Neural cell (in vitro differentiated cells): Measurements from ENCODE around the gene MAPRE3. TPM values are rescaled to one million over a fixed set of nuclear protein-coding genes. Genes with fewer than 3 reads are reported as not detected.

Experiments
- H2AFZ ChIP-seq: fragments of 200-600, 300-800 bp; sonication (generic), shearing (Covaris generic); 2 replicates; pipeline ENCODE4 v1.6.0; 2014; ENCODE audit warnings: low read depth, mild to moderate bottlenecking, antibody characterized with exemption, low read length, moderate library complexity
- H3F3A ChIP-seq: fragments of 200-600 bp; shearing (Covaris generic); 2 replicates; pipeline ENCODE4 v1.6.1; 2016; ENCODE audit warnings: mild to moderate bottlenecking, moderate library complexity, mixed read lengths, antibody characterized with exemption, low read length; ENCODE audit not compliant: insufficient read depth, poor library complexity, severe bottlenecking
- H3K27ac ChIP-seq: fragments of 200-600, 300-800 bp; sonication (generic), shearing (Covaris generic); 2 replicates; pipeline ENCODE4 v1.5.1; 2014; ENCODE audit warnings: mild to moderate bottlenecking, low read length, moderate library complexity
- H3K27me3 ChIP-seq: fragments of 300-800, 200-600 bp; sonication (generic), shearing (Covaris generic); 2 replicates; pipeline ENCODE4 v1.6.0; 2014; ENCODE audit warnings: mild to moderate bottlenecking, low read depth, low read length, moderate library complexity; ENCODE audit not compliant: insufficient read depth
- H3K36me3 ChIP-seq: fragments of 300-800, 200-600 bp; sonication (generic), shearing (Covaris generic); 2 replicates; pipeline ENCODE4 v1.5.1; 2014; ENCODE audit warnings: mild to moderate bottlenecking, antibody characterized with exemption, low read length, moderate library complexity; ENCODE audit not compliant: insufficient read depth
- H3K4me2 ChIP-seq: fragments of 300-800, 200-600 bp; sonication (generic), shearing (Covaris generic); 2 replicates; pipeline ENCODE4 v1.6.0; 2014; ENCODE audit warnings: mild to moderate bottlenecking, low read length
- H3K4me3 ChIP-seq: fragments of 300-800, 200-600 bp; sonication (generic), shearing (Covaris generic); 2 replicates; pipeline ENCODE4 v1.5.1; 2014; ENCODE audit warnings: mild to moderate bottlenecking, low read length, moderate library complexity
- H3K79me2 ChIP-seq: fragments of 200-600 bp; shearing (Covaris generic); replicated peaks from 2 replicates; pipeline ENCODE4 v1.6.0; 2014; ENCODE audit warnings: mild to moderate bottlenecking, low read length, moderate library complexity; ENCODE audit not compliant: insufficient read depth
- H3K9ac ChIP-seq: fragments of 300-800, 200-600 bp; sonication (generic), shearing (Covaris generic); 2 replicates; pipeline ENCODE4 v1.6.1; 2016; ENCODE audit warnings: mild to moderate bottlenecking, low read length, mixed read lengths
- H3K9me2 ChIP-seq: fragments of 200-600 bp; shearing (Covaris generic); 2 replicates; pipeline ENCODE4 v1.6.1; 2016; ENCODE audit warnings: mild to moderate bottlenecking, low read length, mixed read lengths; ENCODE audit not compliant: insufficient read depth
- H3K9me3 ChIP-seq: fragments of 200-600, 300-800 bp; sonication (generic), shearing (Covaris generic); 2 replicates; pipeline ENCODE4 v1.6.1; 2016; ENCODE audit warnings: mild to moderate bottlenecking, mixed run types, low read length, moderate library complexity, mixed read lengths
- H4K20me1 ChIP-seq: fragments of 200-600 bp; shearing (Covaris generic); 2 replicates; pipeline ENCODE4 v1.6.1; 2016; ENCODE audit warnings: mild to moderate bottlenecking, mixed run types; ENCODE audit not compliant: insufficient read depth
- CTCF ChIP-seq: fragments of 450-650 bp; IDR thresholded peaks from 2 replicates; pipeline ENCODE4 v1.5.1; 2014; ENCODE audit warnings: antibody characterized with exemption, mild to moderate bottlenecking, moderate library complexity; ENCODE audit not compliant: poor library complexity, severe bottlenecking
- EP300 ChIP-seq: fragments of 450-650 bp; conservative IDR thresholded peaks from 2 replicates; pipeline ENCODE4 v1.6.1; 2014; ENCODE audit warnings: antibody characterized with exemption, mild to moderate bottlenecking, moderate library complexity; ENCODE audit not compliant: poor library complexity, severe bottlenecking
- EZH2 ChIP-seq: fragments of 200-600, 300-800 bp; shearing (Covaris generic), sonication (generic); IDR thresholded peaks from 2 replicates; pipeline ENCODE4 v1.6.1; 2014; ENCODE audit warnings: antibody characterized with exemption, low read length, borderline replicate concordance, mild to moderate bottlenecking; ENCODE audit not compliant: insufficient read depth, poor library complexity, severe bottlenecking
- MXI1 ChIP-seq: fragments of 450-650 bp; conservative IDR thresholded peaks from 2 replicates; pipeline ENCODE4 v1.6.1; 2014; ENCODE audit warnings: antibody characterized with exemption, mild to moderate bottlenecking; ENCODE audit not compliant: poor library complexity, severe bottlenecking
- POLR2AphosphoS5 ChIP-seq: IDR thresholded peaks from 2 replicates; pipeline ENCODE4 v1.6.1; 2012
- RAD21 ChIP-seq: fragments of 450-650 bp; conservative IDR thresholded peaks from 2 replicates; pipeline ENCODE4 v1.6.1; 2014; ENCODE audit warnings: antibody characterized with exemption, mild to moderate bottlenecking, moderate library complexity
- REST ChIP-seq: IDR thresholded peaks from 2 replicates; pipeline ENCODE4 v1.6.1; 2012; ENCODE audit warnings: borderline replicate concordance
- TAF1 ChIP-seq: IDR thresholded peaks from 2 replicates; pipeline ENCODE4 v1.6.1; 2012; ENCODE audit warnings: low read depth
- polyA minus RNA-seq: library from RNA; depleted of rRNA, polyadenylated mRNA; stranded (reverse); fragments of >200 nt; gene quantifications from 2 replicates; pipeline ENCODE4 v1.2.3, GENCODE V29; 2014
- polyA plus RNA-seq: library from polyadenylated mRNA; depleted of rRNA; stranded (reverse); fragments of >200 nt; gene quantifications from 2 replicates; pipeline ENCODE4 v1.2.3, GENCODE V29; 2014

Gene MAPRE3
- polyA plus RNA-seq = 69.2 and 87.1 TPM in 2 replicates
- 46.7 and 50.0 TPM in 2 replicates for polyA minus RNA-seq

GRCh38 chr2:26970244-26970927, at the start of gene MAPRE3:
MAPRE3 (plus strand) TSS chr2:26970637; CDS start chr2:27022219, 51,582 bp downstream.
- peak within 1 kb of the TSS; percentile 86 for H3K9ac ChIP-seq
- peaks cover 5% of the 10 kb centered on the region for H4K20me1 ChIP-seq
- H3K79me2 ChIP-seq = peaks cover 43% of the 10 kb centered on the region
- TF ChIP-seq EZH2 (no peak), MXI1 (peak; percentile 97), CTCF (peak; percentile 9), TAF1 (peak; percentile 71), POLR2AphosphoS5 (peak; percentile 82), EP300 (peak; percentile 88), RAD21 (no peak)
- H3K4me2 ChIP-seq = peak within 1 kb of the TSS; percentile 82
- H3K9me2 ChIP-seq = no peaks in the 10 kb centered on the region
- peak within 1 kb of the TSS; percentile 16 for H2AFZ ChIP-seq
- no peaks in the 10 kb centered on the region for H3K9me3 ChIP-seq
- H3K36me3 ChIP-seq = no peaks in the 10 kb centered on the region
- H3F3A ChIP-seq = no peaks in the 10 kb centered on the region
- H3K27ac ChIP-seq = peak within 1 kb of the TSS; percentile 85
- H3K4me3 ChIP-seq = peak within 1 kb of the TSS; percentile 79
- H3K27me3 ChIP-seq = no peaks in the 10 kb centered on the region

- peaks cover 19% of the 10 kb centered on the region for H3K36me3 ChIP-seq
- no peak overlapping the region for H3K4me3 ChIP-seq
- H3K4me2 ChIP-seq = no peak overlapping the region
- TF ChIP-seq POLR2AphosphoS5 (no peak), REST (no peak), CTCF (no peak), EZH2 (no peak)
- no peaks in the 10 kb centered on the region for H4K20me1 ChIP-seq
- H3K9ac ChIP-seq = no peak overlapping the region
- H3K27ac ChIP-seq = no peak overlapping the region
- no peaks in the 10 kb centered on the region for H3F3A ChIP-seq
- peaks cover 59% of the 10 kb centered on the region for H3K79me2 ChIP-seq
- H2AFZ ChIP-seq = no peak overlapping the region
- no peaks in the 10 kb centered on the region for H3K9me2 ChIP-seq
- no peaks in the 10 kb centered on the region for H3K27me3 ChIP-seq
- no peaks in the 10 kb centered on the region for H3K9me3 ChIP-seq
These were observed 49.1 kb upstream of the MAPRE3 start for GRCh38 chr2:26921323-26921722.
